Mesendoderm (in vitro differentiated cells): ENCODE results near the gene ITGAL.

ENCODE experiments used
- DNase-seq: peaks from one replicate; pipeline ENCODE4 v3.0.0; 2013
- H2AK5ac ChIP-seq: 2 replicates; pipeline ENCODE4 v1.6.1; 2013; ENCODE audit warnings: low read length, inconsistent platforms
- H2BK120ac ChIP-seq: 2 replicates; pipeline ENCODE4 v1.6.1; 2013; ENCODE audit warnings: low read depth, mild to moderate bottlenecking, low read length, moderate library complexity, mixed read lengths
- H2BK15ac ChIP-seq: replicated peaks from 2 replicates; pipeline ENCODE4 v1.6.1; 2013; ENCODE audit warnings: low read depth, mild to moderate bottlenecking, moderate library complexity
- H2BK5ac ChIP-seq: 2 replicates; pipeline ENCODE4 v1.6.1; 2013; ENCODE audit warnings: low read length, inconsistent platforms
- H3K18ac ChIP-seq: 2 replicates; pipeline ENCODE4 v1.6.1; 2013; ENCODE audit warnings: mild to moderate bottlenecking, low read length, mixed read lengths
- H3K23ac ChIP-seq: one replicate; pipeline ENCODE4 v1.6.1; 2013; ENCODE audit warnings: low read length
- H3K27ac ChIP-seq: 2 replicates; pipeline ENCODE4 v1.5.1; 2013; ENCODE audit warnings: low read depth, mild to moderate bottlenecking, inconsistent platforms, low read length, moderate library complexity
- H3K27me3 ChIP-seq: 2 replicates; pipeline ENCODE4 v1.6.1; 2013; ENCODE audit warnings: low read length, control low read depth, mild to moderate bottlenecking, inconsistent platforms; ENCODE audit not compliant: insufficient read depth, poor library complexity
- H3K36me3 ChIP-seq: 2 replicates; pipeline ENCODE4 v1.6.1; 2013; ENCODE audit warnings: low read length, inconsistent platforms; ENCODE audit not compliant: control insufficient read depth, insufficient read depth
- H3K4ac ChIP-seq: one replicate; pipeline ENCODE4 v1.6.1; 2013; ENCODE audit warnings: low read depth, mild to moderate bottlenecking, low read length, moderate library complexity
- H3K4me1 ChIP-seq: 2 replicates; pipeline ENCODE4 v1.6.1; 2013; ENCODE audit warnings: low read depth, low read length, inconsistent platforms; ENCODE audit not compliant: control insufficient read depth
- H3K4me2 ChIP-seq: 2 replicates; pipeline ENCODE4 v1.6.1; 2013; ENCODE audit warnings: low read length
- H3K4me3 ChIP-seq: 2 replicates; pipeline ENCODE4 v1.5.1; 2013; ENCODE audit warnings: mild to moderate bottlenecking, low read length
- H3K56ac ChIP-seq: one replicate; pipeline ENCODE4 v1.6.1; 2013; ENCODE audit warnings: low read length
- H3K79me1 ChIP-seq: 2 replicates; pipeline ENCODE4 v1.6.1; 2013; ENCODE audit warnings: low read length, inconsistent platforms
- H3K79me2 ChIP-seq: 2 replicates; pipeline ENCODE4 v1.6.1; 2013; ENCODE audit warnings: mild to moderate bottlenecking, low read length; ENCODE audit not compliant: control insufficient read depth, insufficient read depth
- H3K9ac ChIP-seq: 2 replicates; pipeline ENCODE4 v1.6.1; 2013; ENCODE audit warnings: low read length, inconsistent platforms
- H4K5ac ChIP-seq: one replicate; pipeline ENCODE4 v1.6.1; 2013; ENCODE audit warnings: low read length
- H4K8ac ChIP-seq: one replicate; pipeline ENCODE4 v1.6.1; 2013; ENCODE audit warnings: low read depth, mild to moderate bottlenecking, control low read depth, low read length, moderate library complexity
- WGBS: extraction: QIAGEN DNeasy Blood & Tissue Kit; methylation state at CpG from one replicate; pipeline ENCODE4 v1.1.7; 2013; ENCODE audit warnings: low lambda C conversion rate, missing lambda C conversion rate; ENCODE audit not compliant: insufficient coverage; ENCODE audit errors: extremely low coverage; 5-methylcytosine and 5-hydroxymethylcytosine counted together

The ITGAL gene

DNA sequence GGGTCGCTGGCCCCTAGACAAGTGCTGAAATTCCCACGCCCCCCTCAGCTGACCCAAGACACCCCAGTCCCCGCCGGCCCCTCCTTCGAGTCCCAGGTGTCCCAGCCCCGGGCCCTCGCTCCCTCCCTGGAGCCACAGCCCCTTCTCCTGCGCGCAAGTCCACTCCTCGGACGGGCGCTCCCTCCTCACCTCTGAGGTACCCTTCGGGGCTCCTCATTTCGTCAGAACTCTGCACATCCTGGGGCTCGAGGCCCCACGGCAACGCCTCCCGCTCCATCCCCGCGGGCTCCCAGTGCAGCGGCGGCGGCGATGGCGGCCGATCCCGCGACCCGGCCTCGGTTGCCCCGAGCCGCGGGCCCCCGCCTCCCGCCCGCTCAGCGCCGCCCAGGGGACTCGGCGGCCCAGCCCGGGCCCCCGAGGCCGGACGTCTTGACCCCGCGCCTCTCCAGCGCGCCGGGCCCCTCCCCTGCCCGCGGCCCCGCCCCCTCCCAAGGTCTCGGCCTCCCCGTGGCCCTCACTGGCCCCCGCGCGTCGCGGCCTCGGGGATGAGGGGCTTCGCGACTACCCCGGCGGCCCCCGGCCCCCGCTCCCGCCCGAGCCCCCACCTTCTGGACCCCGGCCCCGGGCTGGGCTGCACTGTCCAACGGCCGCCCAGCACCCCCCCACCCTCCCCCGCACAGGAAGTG is 53.7 kb downstream of the ITGAL start, which contains the start of gene ZNF768:
Gene ZNF768 (minus strand): TSS at position 430 of the 686 bp plus-strand sequence. CDS start 153 bp downstream, at position 277.
- H3K27ac ChIP-seq = peak within 1 kb of the TSS; percentile 87
- peak within 1 kb of the TSS; percentile 79 for H2BK5ac ChIP-seq
- no peak within 1 kb of the TSS for H2AK5ac ChIP-seq
- H3K79me1 ChIP-seq = no peaks in the 10 kb centered on the region
- peaks cover 3% of the 10 kb centered on the region for H3K36me3 ChIP-seq
- H4K5ac ChIP-seq = no peak within 1 kb of the TSS
- peaks cover 8% of the 10 kb centered on the region for H3K4me1 ChIP-seq
- peak; percentile 84 for DNase-seq
- H3K56ac ChIP-seq = peak within 1 kb of the TSS; percentile 93
- no peak within 1 kb of the TSS for H2BK15ac ChIP-seq
- peak within 1 kb of the TSS; percentile 95 for H3K4ac ChIP-seq
- H3K27me3 ChIP-seq = no peaks in the 10 kb centered on the region
- H3K18ac ChIP-seq = peak within 1 kb of the TSS; percentile 91
- H2BK120ac ChIP-seq = peak within 1 kb of the TSS; percentile 88
- peak within 1 kb of the TSS; percentile 92 for H3K9ac ChIP-seq
- H3K23ac ChIP-seq = peak within 1 kb of the TSS; percentile 59
- no peaks in the 10 kb centered on the region for H3K79me2 ChIP-seq
- no CpG with 5 or more reads among the region's 73 CpGs for WGBS
- H3K4me2 ChIP-seq = peak within 1 kb of the TSS; percentile 83
- H3K4me3 ChIP-seq = peak within 1 kb of the TSS; percentile 79
- H4K8ac ChIP-seq = peak within 1 kb of the TSS; percentile 1

DNA sequence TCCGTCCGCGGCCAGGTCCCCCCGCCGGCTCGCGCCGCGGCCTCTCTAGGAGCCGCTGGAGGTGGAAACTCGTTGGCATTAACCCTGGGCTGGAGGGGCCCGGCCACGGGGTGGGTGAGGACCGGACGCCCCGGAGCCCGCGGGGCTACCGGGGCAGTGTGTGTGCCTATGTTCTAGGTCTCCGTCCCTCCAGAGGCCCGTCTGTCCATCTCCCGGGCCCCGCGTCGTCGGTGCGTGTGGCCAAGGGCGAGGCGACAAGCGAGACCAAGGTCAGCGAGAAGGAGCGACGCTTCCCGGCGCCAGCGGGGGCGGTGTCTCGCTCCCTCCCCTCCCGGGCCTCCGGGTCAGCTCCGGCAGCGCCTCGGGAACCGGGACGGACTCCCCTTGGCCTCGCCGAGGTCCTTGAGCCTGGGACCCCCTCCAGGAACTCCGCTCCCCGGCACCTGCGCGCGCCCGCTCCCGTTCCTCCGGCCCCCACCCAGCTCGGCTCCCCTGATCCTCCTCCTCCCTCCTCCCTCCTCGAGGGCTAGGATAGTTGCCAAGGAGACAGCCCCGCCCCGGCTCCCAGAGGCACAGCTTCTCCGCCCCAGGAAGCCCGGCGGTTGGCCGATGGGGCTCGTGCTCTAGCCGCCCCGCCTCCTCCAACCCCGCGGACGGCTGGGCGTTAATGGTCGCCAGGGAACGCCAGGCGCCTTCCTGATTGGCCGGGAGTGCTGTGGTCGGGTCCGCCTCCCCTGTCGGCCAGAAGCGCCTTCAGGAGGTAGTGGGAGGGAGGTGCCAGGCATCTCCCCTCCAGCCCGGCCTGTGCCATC is 54.5 kb downstream of the ITGAL start:
- peak overlapping the region; percentile 79 for H2BK5ac ChIP-seq
- H4K5ac ChIP-seq = no peak overlapping the region
- peaks cover 8% of the 10 kb centered on the region for H3K4me1 ChIP-seq
- peak overlapping the region; percentile 64 for H3K4me3 ChIP-seq
- no peaks in the 10 kb centered on the region for H3K79me2 ChIP-seq
- no peaks in the 10 kb centered on the region for H3K79me1 ChIP-seq
- peak overlapping the region; percentile 59 for H3K23ac ChIP-seq
- H2BK15ac ChIP-seq = no peak overlapping the region
- H3K18ac ChIP-seq = peak overlapping the region; percentile 91
- H3K56ac ChIP-seq = peak overlapping the region; percentile 88
- no peak overlapping the region for H2BK120ac ChIP-seq
- DNase-seq = peak; percentile 99
- H3K9ac ChIP-seq = peak overlapping the region; percentile 77
- no CpG with 5 or more reads among the region's 79 CpGs for WGBS
- peak overlapping the region; percentile 42 for H3K4me2 ChIP-seq
- H3K27me3 ChIP-seq = no peaks in the 10 kb centered on the region
- H3K27ac ChIP-seq = peak overlapping the region; percentile 87
- peak overlapping the region; percentile 1 for H4K8ac ChIP-seq
- H3K4ac ChIP-seq = peak overlapping the region; percentile 49
- peaks cover 3% of the 10 kb centered on the region for H3K36me3 ChIP-seq
- H2AK5ac ChIP-seq = no peak overlapping the region

DNA sequence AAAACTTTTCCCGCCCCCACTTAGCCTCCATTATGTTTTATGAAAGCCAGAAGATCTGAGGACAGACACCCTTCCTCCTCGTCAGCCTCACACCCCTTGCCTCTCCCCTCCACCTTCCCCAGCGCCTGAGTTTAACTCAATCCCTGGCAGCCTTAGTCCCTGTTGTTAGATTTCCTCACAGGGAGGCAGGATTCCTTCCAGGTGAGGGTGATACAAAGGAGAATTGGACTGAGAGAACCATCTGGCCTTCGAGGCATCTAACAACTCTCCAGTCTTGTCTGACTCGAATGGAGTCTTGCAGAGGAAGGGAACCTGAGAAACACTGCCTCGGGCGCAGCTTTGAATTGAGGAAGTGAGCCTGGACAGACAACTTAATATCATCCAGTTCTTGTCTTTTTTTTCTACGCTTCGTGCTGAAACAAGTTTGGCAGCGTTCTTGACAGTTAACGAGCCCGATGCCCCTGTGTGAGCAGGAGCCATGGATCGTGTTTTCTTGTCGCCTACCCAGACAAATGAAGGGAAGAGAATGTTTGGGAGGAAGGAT is 55.2 kb downstream of the ITGAL start:
- no peak overlapping the region for H3K18ac ChIP-seq
- H3K4me3 ChIP-seq = no peak overlapping the region
- no peak overlapping the region for H4K8ac ChIP-seq
- H3K27me3 ChIP-seq = no peaks in the 10 kb centered on the region
- peak overlapping the region; percentile 48 for H3K23ac ChIP-seq
- H3K79me1 ChIP-seq = peaks cover 2% of the 10 kb centered on the region
- H3K27ac ChIP-seq = peak overlapping the region; percentile 7
- H2BK15ac ChIP-seq = no peak overlapping the region
- peaks cover 8% of the 10 kb centered on the region for H3K4me1 ChIP-seq
- peak overlapping the region; percentile 72 for H3K9ac ChIP-seq
- H2BK5ac ChIP-seq = peak overlapping the region; percentile 61
- no peak overlapping the region for H4K5ac ChIP-seq
- peak overlapping the region; percentile 59 for H3K4me2 ChIP-seq
- no peaks in the 10 kb centered on the region for H3K79me2 ChIP-seq
- DNase-seq = no peak
- WGBS = no CpG with 5 or more reads among the region's 14 CpGs
- no peak overlapping the region for H3K4ac ChIP-seq
- peak overlapping the region; percentile 88 for H3K56ac ChIP-seq
- peaks cover 3% of the 10 kb centered on the region for H3K36me3 ChIP-seq
- no peak overlapping the region for H2BK120ac ChIP-seq
- peak overlapping the region; percentile 82 for H2AK5ac ChIP-seq

DNA sequence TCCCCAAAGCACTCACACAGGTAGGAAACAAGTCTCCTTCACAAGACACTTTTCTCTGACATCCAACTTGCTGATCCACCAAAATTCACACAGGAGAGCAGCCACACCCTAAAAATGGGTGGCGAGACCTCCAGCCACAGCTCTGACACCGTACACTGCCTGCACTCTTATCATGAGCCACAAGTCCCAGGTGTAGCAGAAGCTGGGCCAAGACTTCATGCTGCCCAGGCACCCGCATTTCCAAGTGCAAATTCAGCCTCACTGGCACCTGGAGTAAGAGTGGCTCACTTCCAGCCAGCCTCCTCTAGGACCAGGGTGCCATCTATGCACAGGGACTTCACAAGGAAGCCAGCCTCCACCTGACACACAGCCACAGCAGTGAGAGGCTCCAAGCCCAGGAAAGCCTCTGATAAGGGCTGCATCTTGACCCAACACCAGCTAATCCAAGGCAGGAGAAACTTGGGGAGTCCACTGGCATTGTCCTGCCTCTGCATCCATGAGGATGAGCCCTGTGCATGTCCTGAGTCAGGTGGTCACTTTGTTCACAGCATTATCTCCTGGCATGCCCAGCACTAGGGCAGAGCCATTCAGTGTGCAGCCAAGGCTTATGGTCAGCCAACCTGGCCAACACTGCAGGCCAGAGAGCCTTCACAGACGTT is 56.4 kb downstream of the ITGAL start:
- DNase-seq = no peak
- Histone ChIP-seq H3K18ac (no peak overlapping the region), H2BK15ac (no peak overlapping the region), H2BK5ac (no peak overlapping the region), H2AK5ac (no peak overlapping the region), H2BK120ac (no peak overlapping the region), H3K36me3 (peaks cover 3% of the 10 kb centered on the region), H3K27ac (no peak overlapping the region), H3K9ac (no peak overlapping the region), H3K79me1 (peaks cover 2% of the 10 kb centered on the region), H3K4me2 (no peak overlapping the region), H3K4me1 (peaks cover 8% of the 10 kb centered on the region), H3K56ac (no peak overlapping the region), H3K23ac (no peak overlapping the region), H4K5ac (no peak overlapping the region), H3K4ac (no peak overlapping the region), H3K27me3 (no peaks in the 10 kb centered on the region), H4K8ac (no peak overlapping the region), H3K4me3 (no peak overlapping the region), H3K79me2 (no peaks in the 10 kb centered on the region)
- WGBS = no CpG with 5 or more reads among the region's 4 CpGs

DNA sequence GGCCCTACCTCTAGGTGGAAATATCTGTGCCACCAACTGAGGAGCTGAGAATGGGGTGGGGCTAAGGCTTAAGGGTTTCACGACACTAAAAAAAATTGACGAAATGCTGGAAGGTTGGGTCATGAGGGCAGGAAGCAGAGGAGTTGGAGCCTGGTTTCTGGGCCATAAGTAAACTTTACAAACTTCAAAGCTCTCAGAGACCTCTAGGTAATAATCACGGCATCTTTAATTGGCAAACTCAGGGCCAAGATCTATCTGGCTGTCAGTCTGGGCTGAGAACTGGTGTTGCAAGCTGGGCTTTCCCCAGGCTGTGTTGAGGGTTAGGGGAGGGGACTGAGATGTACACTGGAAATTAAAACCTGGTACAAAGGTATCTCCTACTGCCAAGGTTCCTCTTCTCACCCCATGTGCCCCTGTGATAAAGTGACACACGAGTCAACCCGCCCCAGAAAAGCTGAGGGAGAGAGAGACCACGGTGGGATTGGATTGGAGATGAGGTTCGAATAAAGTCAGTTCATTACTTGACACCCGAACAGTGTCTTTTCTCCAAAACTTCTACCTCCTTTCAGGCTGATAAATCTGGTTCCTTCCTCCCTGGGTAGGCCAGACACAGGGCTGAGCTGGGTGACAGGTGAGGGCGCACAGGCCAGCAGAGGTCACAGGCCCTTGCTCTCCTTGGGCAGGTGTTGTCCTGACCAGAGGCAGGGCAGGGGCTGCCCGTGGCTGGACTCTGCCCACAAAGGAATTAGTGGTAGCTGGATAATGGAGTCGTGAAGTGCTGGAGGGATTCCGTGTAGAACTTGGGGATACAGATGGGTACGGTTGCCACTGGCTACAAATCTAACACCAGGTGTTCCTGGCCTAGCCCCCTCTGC is 57.9 kb downstream of the ITGAL start:
- Histone ChIP-seq H4K8ac (no peak overlapping the region), H2BK120ac (no peak overlapping the region), H3K56ac (no peak overlapping the region), H2BK5ac (no peak overlapping the region), H3K4ac (no peak overlapping the region), H3K18ac (no peak overlapping the region), H2BK15ac (no peak overlapping the region), H3K4me3 (no peak overlapping the region), H3K79me1 (peaks cover 2% of the 10 kb centered on the region), H4K5ac (no peak overlapping the region), H3K27ac (no peak overlapping the region), H3K4me2 (no peak overlapping the region), H3K23ac (no peak overlapping the region), H2AK5ac (no peak overlapping the region), H3K9ac (no peak overlapping the region), H3K4me1 (peaks cover 8% of the 10 kb centered on the region), H3K27me3 (no peaks in the 10 kb centered on the region), H3K79me2 (no peaks in the 10 kb centered on the region), H3K36me3 (no peaks in the 10 kb centered on the region)
- no peak for DNase-seq
- no CpG with 5 or more reads among the region's 13 CpGs for WGBS
